Endothelial cell of hepatic sinusoid (primary cell): ENCODE measurements around the gene PKP3.
"Not testable (repeated sequence)": the region's sequence is repeated elsewhere in the genome, so short reads cannot be mapped to it uniquely, and the experiment has no call there.

ENCODE experiments used
- in situ Hi-C: cut with HindIII; loops from 2 replicates; pipeline ENCODE4 v1.10.0; 2017; ENCODE audit warnings: low sequenced_read_pairs

Gene PKP3

GRCh38 chr11:393219-394033, 583 bp upstream of the PKP3 start:
- in situ Hi-C loops, result no loop called here

- in situ Hi-C loops, result no loop called here
Measured at GRCh38 chr11:394858-395655, 1.0 kb downstream of the PKP3 start.

- in situ Hi-C loops, result no loop called here
Measured at GRCh38 chr11:395866-396265, 1.9 kb downstream of the PKP3 start.

- in situ Hi-C loops, result no loop called here
Measured at GRCh38 chr11:396511-396947, 2.5 kb downstream of the PKP3 start.

GRCh38 chr11:396948-397548, 3.0 kb downstream of the PKP3 start:
- in situ Hi-C loops, result no loop called here

GRCh38 chr11:398826-399225, 4.8 kb downstream of the PKP3 start:
- in situ Hi-C loops, result no loop called here

- in situ Hi-C loops, result no loop called here
Measured at GRCh38 chr11:399731-400211, 5.8 kb downstream of the PKP3 start.

- in situ Hi-C loops, result no loop called here
Measured at GRCh38 chr11:400241-400689, 6.3 kb downstream of the PKP3 start.

- in situ Hi-C loops, result not testable (repeated sequence)
Measured at GRCh38 chr11:401196-401595, 7.2 kb downstream of the PKP3 start.

GRCh38 chr11:403021-403760, 9.2 kb downstream of the PKP3 start:
- in situ Hi-C loops, result no loop called here

GRCh38 chr11:403761-404431, 9.9 kb downstream of the PKP3 start:
- in situ Hi-C loops, result no loop called here

GRCh38 chr11:404551-405264, 10.7 kb downstream of the PKP3 start:
- in situ Hi-C loops, result no loop called here

- in situ Hi-C loops, result no loop called here
Measured at GRCh38 chr11:405323-405953, 11.4 kb downstream of the PKP3 start.

- in situ Hi-C loops, result no loop called here
Measured at GRCh38 chr11:405954-406795, 12.2 kb downstream of the PKP3 start.

GRCh38 chr11:406796-407650, 13.0 kb downstream of the PKP3 start:
- in situ Hi-C loops, result no loop called here

- in situ Hi-C loops, result no loop called here
Measured at GRCh38 chr11:407651-408123, 13.7 kb downstream of the PKP3 start.
